Gastrocnemius medialis (tissue), 4 donors: ENCODE data around the gene DRD3.

Source experiments
- POLR2A ChIP-seq, 2 donors: fragments of 450-650 bp; IDR thresholded peaks; one replicate each; pipeline ENCODE4 v1.6.1; 2017; ENCODE audit warnings: antibody characterized with exemption in 2 of 2, mild to moderate bottlenecking in 2 of 2, moderate library complexity in 2 of 2
- TF ChIP-seq, protein P1 (sequence below), 5 experiments: fragments of 450-650 bp in 3 of 5; fragments of 200-600 bp in 2 of 5; sonication (generic) in 2 of 5; IDR thresholded peaks in 4 of 5; conservative IDR thresholded peaks in 1 of 5; 1 replicate in 4 of 5; 2 replicates in 1 of 5; pipeline ENCODE4 v1.5.1; 2016 to 2019; ENCODE audit warnings: antibody characterized with exemption in 5 of 5, mild to moderate bottlenecking in 3 of 5, moderate library complexity in 3 of 5

DNA sequence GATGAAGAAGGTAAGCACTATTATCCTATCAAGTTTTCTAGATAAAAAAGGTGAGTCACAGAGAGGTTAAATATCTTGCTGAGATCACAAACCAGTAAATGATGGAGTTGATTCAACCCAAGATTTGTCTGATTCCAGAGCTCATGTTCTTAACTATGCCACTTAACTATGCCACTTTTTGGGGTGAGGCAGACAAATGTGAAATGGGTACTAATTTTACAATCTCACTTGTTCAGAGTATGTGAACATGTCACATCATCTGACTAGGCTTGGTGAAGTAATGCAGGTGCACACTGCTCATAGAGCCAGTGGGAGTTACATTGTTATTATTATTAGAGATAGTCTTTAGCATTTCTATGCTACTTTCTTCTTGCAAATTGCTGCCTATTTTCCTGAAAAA lies 2.0 kb downstream of the DRD3 start:
- TF ChIP-seq, protein P1, sequence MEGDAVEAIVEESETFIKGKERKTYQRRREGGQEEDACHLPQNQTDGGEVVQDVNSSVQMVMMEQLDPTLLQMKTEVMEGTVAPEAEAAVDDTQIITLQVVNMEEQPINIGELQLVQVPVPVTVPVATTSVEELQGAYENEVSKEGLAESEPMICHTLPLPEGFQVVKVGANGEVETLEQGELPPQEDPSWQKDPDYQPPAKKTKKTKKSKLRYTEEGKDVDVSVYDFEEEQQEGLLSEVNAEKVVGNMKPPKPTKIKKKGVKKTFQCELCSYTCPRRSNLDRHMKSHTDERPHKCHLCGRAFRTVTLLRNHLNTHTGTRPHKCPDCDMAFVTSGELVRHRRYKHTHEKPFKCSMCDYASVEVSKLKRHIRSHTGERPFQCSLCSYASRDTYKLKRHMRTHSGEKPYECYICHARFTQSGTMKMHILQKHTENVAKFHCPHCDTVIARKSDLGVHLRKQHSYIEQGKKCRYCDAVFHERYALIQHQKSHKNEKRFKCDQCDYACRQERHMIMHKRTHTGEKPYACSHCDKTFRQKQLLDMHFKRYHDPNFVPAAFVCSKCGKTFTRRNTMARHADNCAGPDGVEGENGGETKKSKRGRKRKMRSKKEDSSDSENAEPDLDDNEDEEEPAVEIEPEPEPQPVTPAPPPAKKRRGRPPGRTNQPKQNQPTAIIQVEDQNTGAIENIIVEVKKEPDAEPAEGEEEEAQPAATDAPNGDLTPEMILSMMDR (IDR thresholded peaks at IDR 0.05 in 4 of 5, conservative IDR thresholded peaks at IDR 0.05 in 1 of 5): no peak
- TF ChIP-seq POLR2A (IDR thresholded peaks at IDR 0.05): no peak
